Activated T-cell treated with anti-CD3 and anti-CD28 coated beads, Interleukin-2, amount 50 U/mL, for 1 hour (primary cell): ENCODE data around the gene LY6G5C.

Experiments used
- DNase-seq: peaks from one replicate; pipeline ENCODE4 v3.0.0-alpha.2; 2020

Gene LY6G5C

GRCh38 chr6:31634969-31635575, 45.8 kb downstream of the LY6G5C start:
- DNase-seq: no peak

GRCh38 chr6:31634131-31634530, 46.7 kb downstream of the LY6G5C start:
- DNase-seq: no peak

- DNase-seq: no peak
Measured at GRCh38 chr6:31633447-31633846, 47.4 kb downstream of the LY6G5C start.

GRCh38 chr6:31632279-31632946, 48.5 kb downstream of the LY6G5C start:
- no peak for DNase-seq

GRCh38 chr6:31631681-31632278, 49.1 kb downstream of the LY6G5C start:
- DNase-seq: no peak

- no peak for DNase-seq
Measured at GRCh38 chr6:31631209-31631608, 49.7 kb downstream of the LY6G5C start.

- no peak for DNase-seq
Measured at GRCh38 chr6:31630177-31630934, 50.5 kb downstream of the LY6G5C start.

- DNase-seq: no peak
Measured at GRCh38 chr6:31629014-31629413, 51.9 kb downstream of the LY6G5C start.

- no peak for DNase-seq
Measured at GRCh38 chr6:31627690-31628287, 53.1 kb downstream of the LY6G5C start.

- DNase-seq: no peak
Measured at GRCh38 chr6:31626952-31627351, 53.9 kb downstream of the LY6G5C start.
